A549 (cell line): Measurements from ENCODE around the gene DLX6.

Experiments
- BHLHE40 ChIP-seq: IDR thresholded peaks from 2 replicates; pipeline ENCODE4 v1.6.1; 2012; ENCODE audit warnings: low read depth, low read length, inconsistent platforms
- EP300 ChIP-seq, 2 experiments: fragments of >200 bp; sonication (Bioruptor Twin); formaldehyde crosslinking; IDR thresholded peaks; 2 replicates in 1 of 2; 3 replicates in 1 of 2; pipeline ENCODE4 v1.6.1; 2016 to 2017
- JUN ChIP-seq, 2 experiments: fragments of >200 bp; sonication (Bioruptor Twin); formaldehyde crosslinking; IDR thresholded peaks; 2 replicates in 1 of 2; 3 replicates in 1 of 2; pipeline ENCODE4 v1.6.1; 2016 to 2017
- JUNB ChIP-seq: fragments of >200 bp; sonication (Bioruptor Twin); formaldehyde crosslinking; IDR thresholded peaks from 2 replicates; pipeline ENCODE4 v1.6.1; 2016
- KDM1A ChIP-seq: fragments of 200-600 bp; sonication (generic); IDR thresholded peaks from 2 replicates; pipeline ENCODE4 v1.6.1; 2016; ENCODE audit warnings: low read depth, mild to moderate bottlenecking
- POLR2A ChIP-seq: IDR thresholded peaks from 2 replicates; pipeline ENCODE4 v1.6.1; 2012; ENCODE audit warnings: mild to moderate bottlenecking, low read length
- POLR2AphosphoS2 ChIP-seq: conservative IDR thresholded peaks from 2 replicates; pipeline ENCODE4 v1.6.1; 2012; ENCODE audit warnings: low read length, improper control_type of control experiment, inconsistent platforms
- RAD21 ChIP-seq, 2 experiments: fragments of >200 bp in 1 of 2; sonication (Bioruptor Twin) in 1 of 2; formaldehyde crosslinking in 1 of 2; IDR thresholded peaks in 1 of 2; conservative IDR thresholded peaks in 1 of 2; 2 replicates in 1 of 2; 3 replicates in 1 of 2; pipeline ENCODE4 v1.6.1; 2012 to 2018; ENCODE audit warnings: inconsistent platforms in 1 of 2
- RFX5 ChIP-seq: fragments of 450-650 bp; IDR thresholded peaks from 2 replicates; pipeline ENCODE4 v1.7.1; 2014; ENCODE audit warnings: antibody characterized with exemption, mild to moderate bottlenecking, moderate library complexity
- ZSCAN20 ChIP-seq: fragments of 250-450 bp; sonication (Bioruptor Pico); IDR thresholded peaks from 2 replicates; pipeline ENCODE4 v1.8.0; 2022; ENCODE audit warnings: mild to moderate bottlenecking, moderate library complexity
- TF ChIP-seq, protein P1 (sequence below): fragments of >200 bp; sonication (Bioruptor Twin); formaldehyde crosslinking; IDR thresholded peaks from 3 replicates; pipeline ENCODE4 v1.5.1; 2016
- TF ChIP-seq, protein P2 (sequence below): IDR thresholded peaks from 2 replicates; pipeline ENCODE4 v1.6.1; 2012
- TF ChIP-seq, protein P3 (sequence below): fragments of 200-600 bp; sonication (generic); IDR thresholded peaks from 2 replicates; pipeline ENCODE4 v1.6.1; 2016; ENCODE audit warnings: antibody characterized with exemption, mild to moderate bottlenecking, moderate library complexity
- TF ChIP-seq, protein P4 (sequence below): fragments of 150-350 bp; IDR thresholded peaks from 2 replicates; pipeline ENCODE4 v1.6.1; 2014; ENCODE audit warnings: low read depth, mild to moderate bottlenecking, low read length

DNA sequence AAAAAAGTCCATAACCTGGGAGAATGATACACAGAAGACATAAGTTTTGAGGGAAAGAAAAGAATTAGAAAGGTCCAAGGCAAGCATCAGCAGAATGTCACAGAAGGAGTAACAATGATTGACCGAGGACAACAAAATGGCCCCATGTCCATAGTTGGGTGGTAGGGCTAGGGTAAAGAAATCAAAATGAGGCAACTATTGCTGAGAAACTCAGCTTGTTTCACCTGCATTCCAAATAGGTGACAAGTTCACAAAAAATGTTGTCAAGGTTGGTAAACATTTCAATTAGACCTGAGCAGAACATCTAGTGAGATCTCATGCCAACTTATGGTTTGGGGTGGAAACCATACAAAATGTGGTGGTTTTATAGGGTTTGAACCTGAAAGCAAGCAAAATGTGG lies 22.8 kb upstream of the DLX6 start:
- TF ChIP-seq, protein P1, sequence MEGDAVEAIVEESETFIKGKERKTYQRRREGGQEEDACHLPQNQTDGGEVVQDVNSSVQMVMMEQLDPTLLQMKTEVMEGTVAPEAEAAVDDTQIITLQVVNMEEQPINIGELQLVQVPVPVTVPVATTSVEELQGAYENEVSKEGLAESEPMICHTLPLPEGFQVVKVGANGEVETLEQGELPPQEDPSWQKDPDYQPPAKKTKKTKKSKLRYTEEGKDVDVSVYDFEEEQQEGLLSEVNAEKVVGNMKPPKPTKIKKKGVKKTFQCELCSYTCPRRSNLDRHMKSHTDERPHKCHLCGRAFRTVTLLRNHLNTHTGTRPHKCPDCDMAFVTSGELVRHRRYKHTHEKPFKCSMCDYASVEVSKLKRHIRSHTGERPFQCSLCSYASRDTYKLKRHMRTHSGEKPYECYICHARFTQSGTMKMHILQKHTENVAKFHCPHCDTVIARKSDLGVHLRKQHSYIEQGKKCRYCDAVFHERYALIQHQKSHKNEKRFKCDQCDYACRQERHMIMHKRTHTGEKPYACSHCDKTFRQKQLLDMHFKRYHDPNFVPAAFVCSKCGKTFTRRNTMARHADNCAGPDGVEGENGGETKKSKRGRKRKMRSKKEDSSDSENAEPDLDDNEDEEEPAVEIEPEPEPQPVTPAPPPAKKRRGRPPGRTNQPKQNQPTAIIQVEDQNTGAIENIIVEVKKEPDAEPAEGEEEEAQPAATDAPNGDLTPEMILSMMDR = no peak
- TF ChIP-seq JUN (IDR thresholded peaks at IDR 0.05) (no peak), BHLHE40 (no peak), JUNB (no peak), RFX5 (no peak), ZSCAN20 (CRISPR knock-in tag) (no peak), POLR2A (no peak), KDM1A (no peak), POLR2AphosphoS2 (no peak), EP300 (IDR thresholded peaks at IDR 0.05) (no peak), RAD21 (conservative IDR thresholded peaks at IDR 0.05 in 1 of 2, IDR thresholded peaks at IDR 0.05 in 1 of 2) (no peak)
- TF ChIP-seq, protein P2, sequence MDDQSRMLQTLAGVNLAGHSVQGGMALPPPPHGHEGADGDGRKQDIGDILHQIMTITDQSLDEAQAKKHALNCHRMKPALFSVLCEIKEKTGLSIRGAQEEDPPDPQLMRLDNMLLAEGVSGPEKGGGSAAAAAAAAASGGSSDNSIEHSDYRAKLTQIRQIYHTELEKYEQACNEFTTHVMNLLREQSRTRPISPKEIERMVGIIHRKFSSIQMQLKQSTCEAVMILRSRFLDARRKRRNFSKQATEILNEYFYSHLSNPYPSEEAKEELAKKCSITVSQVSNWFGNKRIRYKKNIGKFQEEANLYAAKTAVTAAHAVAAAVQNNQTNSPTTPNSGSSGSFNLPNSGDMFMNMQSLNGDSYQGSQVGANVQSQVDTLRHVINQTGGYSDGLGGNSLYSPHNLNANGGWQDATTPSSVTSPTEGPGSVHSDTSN = no peak
- TF ChIP-seq, protein P3, sequence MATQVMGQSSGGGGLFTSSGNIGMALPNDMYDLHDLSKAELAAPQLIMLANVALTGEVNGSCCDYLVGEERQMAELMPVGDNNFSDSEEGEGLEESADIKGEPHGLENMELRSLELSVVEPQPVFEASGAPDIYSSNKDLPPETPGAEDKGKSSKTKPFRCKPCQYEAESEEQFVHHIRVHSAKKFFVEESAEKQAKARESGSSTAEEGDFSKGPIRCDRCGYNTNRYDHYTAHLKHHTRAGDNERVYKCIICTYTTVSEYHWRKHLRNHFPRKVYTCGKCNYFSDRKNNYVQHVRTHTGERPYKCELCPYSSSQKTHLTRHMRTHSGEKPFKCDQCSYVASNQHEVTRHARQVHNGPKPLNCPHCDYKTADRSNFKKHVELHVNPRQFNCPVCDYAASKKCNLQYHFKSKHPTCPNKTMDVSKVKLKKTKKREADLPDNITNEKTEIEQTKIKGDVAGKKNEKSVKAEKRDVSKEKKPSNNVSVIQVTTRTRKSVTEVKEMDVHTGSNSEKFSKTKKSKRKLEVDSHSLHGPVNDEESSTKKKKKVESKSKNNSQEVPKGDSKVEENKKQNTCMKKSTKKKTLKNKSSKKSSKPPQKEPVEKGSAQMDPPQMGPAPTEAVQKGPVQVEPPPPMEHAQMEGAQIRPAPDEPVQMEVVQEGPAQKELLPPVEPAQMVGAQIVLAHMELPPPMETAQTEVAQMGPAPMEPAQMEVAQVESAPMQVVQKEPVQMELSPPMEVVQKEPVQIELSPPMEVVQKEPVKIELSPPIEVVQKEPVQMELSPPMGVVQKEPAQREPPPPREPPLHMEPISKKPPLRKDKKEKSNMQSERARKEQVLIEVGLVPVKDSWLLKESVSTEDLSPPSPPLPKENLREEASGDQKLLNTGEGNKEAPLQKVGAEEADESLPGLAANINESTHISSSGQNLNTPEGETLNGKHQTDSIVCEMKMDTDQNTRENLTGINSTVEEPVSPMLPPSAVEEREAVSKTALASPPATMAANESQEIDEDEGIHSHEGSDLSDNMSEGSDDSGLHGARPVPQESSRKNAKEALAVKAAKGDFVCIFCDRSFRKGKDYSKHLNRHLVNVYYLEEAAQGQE = no peak
- TF ChIP-seq, protein P4, sequence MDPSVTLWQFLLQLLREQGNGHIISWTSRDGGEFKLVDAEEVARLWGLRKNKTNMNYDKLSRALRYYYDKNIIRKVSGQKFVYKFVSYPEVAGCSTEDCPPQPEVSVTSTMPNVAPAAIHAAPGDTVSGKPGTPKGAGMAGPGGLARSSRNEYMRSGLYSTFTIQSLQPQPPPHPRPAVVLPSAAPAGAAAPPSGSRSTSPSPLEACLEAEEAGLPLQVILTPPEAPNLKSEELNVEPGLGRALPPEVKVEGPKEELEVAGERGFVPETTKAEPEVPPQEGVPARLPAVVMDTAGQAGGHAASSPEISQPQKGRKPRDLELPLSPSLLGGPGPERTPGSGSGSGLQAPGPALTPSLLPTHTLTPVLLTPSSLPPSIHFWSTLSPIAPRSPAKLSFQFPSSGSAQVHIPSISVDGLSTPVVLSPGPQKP = no peak
